ENCODE measurements around the gene NCOR2. TPM values are rescaled to one million over a fixed set of nuclear protein-coding genes. Genes with fewer than 3 reads are reported as not detected.

Gene NCOR2
- total and polyA plus RNA-seq, 2 of the 8 experiments (the other 6 are each of a cell fraction or from before 2014, with no cell fraction given): 14.8 to 275 TPM

DNA sequence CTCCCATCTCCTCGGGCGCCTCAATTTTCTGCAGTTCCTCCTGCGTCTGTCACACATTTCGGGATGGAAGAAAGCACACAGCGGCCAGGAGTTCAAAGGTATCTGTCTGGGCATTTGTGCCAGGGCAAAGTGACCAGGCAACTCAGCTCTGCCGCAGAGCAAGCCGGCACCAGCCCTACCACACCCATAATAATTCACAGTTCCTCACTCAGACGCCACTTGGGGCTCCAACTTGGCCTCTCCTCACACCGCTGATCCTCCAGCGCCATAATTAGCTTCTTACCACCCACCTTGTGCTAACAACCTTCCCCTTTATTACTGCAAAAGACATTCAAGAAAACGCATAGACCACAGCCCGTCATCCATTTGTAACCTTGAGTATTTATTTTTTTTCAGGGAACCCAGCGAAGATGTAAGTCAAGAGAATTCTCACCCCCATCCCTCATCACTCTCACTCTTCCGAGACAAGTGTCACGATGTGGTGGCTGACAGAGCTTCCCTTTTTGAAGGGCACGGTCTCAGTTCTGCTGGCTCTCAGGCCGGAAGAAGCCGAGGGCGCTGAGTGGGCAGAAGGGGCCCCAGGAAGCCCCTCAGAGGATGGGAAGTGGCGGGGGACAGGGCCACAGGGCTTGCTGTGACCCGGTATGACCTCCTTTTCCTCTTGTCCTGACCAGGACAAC is 25.2 kb upstream of the NCOR2 start (continued):
- TF ChIP-seq HDAC2 (IDR thresholded peaks at IDR 0.05; ENCODE audit: borderline replicate concordance in 1 of 2, low read depth in 2 of 2, low read length in 2 of 2): no peak
- no peak for TF ChIP-seq HDAC6 (IDR thresholded peaks at IDR 0.05; ENCODE audit: low read depth, low read length)
- no peak for TF ChIP-seq CBX5 (IDR thresholded peaks at IDR 0.05; ENCODE audit: low read depth, low read length)
- TF ChIP-seq RBBP5 (IDR thresholded peaks at IDR 0.05; ENCODE audit: borderline replicate concordance, low read depth, low read length): no peak
- TF ChIP-seq, protein P1, sequence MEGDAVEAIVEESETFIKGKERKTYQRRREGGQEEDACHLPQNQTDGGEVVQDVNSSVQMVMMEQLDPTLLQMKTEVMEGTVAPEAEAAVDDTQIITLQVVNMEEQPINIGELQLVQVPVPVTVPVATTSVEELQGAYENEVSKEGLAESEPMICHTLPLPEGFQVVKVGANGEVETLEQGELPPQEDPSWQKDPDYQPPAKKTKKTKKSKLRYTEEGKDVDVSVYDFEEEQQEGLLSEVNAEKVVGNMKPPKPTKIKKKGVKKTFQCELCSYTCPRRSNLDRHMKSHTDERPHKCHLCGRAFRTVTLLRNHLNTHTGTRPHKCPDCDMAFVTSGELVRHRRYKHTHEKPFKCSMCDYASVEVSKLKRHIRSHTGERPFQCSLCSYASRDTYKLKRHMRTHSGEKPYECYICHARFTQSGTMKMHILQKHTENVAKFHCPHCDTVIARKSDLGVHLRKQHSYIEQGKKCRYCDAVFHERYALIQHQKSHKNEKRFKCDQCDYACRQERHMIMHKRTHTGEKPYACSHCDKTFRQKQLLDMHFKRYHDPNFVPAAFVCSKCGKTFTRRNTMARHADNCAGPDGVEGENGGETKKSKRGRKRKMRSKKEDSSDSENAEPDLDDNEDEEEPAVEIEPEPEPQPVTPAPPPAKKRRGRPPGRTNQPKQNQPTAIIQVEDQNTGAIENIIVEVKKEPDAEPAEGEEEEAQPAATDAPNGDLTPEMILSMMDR (IDR thresholded peaks at IDR 0.05; ENCODE audit: control extremely low read depth in 1 of 3, insufficient read depth in 1 of 3, low read depth in 1 of 3, low read length in 3 of 3): no peak

Measured in H1 (cell line).